HTERT RPE-1 (cell line): ENCODE measurements around the gene KRTAP16-1.
"Not testable (repeated sequence)": the region's sequence is repeated elsewhere in the genome, so short reads cannot be mapped to it uniquely, and the experiment has no call there.

ENCODE experiments used
- in situ Hi-C: fragments of 300-500 bp; cut with MboI; formaldehyde crosslinking; loops from 4 replicates; pipeline ENCODE4 v1.14.3; 2020; ENCODE audit warnings: low sequenced_read_pairs

Gene KRTAP16-1

GRCh38 chr17:41302981-41303380, 6.1 kb downstream of the KRTAP16-1 start:
- in situ Hi-C loops: no loop called here

GRCh38 chr17:41301916-41302901, 6.9 kb downstream of the KRTAP16-1 start, which contains the start of gene KRTAP29-1:
KRTAP29-1 (minus strand) TSS chr17:41302851; CDS start chr17:41302851, 0 bp downstream.
- in situ Hi-C loops: no loop called here

GRCh38 chr17:41301204-41301790, 7.8 kb downstream of the KRTAP16-1 start:
- in situ Hi-C loops: no loop called here

- in situ Hi-C loops: no loop called here
Observed at GRCh38 chr17:41298458-41299135, 10.5 kb downstream of the KRTAP16-1 start.

- in situ Hi-C loops: no loop called here
Observed at GRCh38 chr17:41296846-41297245, 12.3 kb downstream of the KRTAP16-1 start.

- in situ Hi-C loops: no loop called here
Observed at GRCh38 chr17:41294016-41294415, 15.1 kb downstream of the KRTAP16-1 start.

GRCh38 chr17:41287050-41287449, 22.1 kb downstream of the KRTAP16-1 start:
- in situ Hi-C loops: no loop called here

GRCh38 chr17:41284546-41284945, 24.6 kb downstream of the KRTAP16-1 start:
- in situ Hi-C loops: no loop called here

GRCh38 chr17:41284043-41284442, 25.1 kb downstream of the KRTAP16-1 start:
- in situ Hi-C loops: no loop called here

GRCh38 chr17:41278176-41278955, 30.7 kb downstream of the KRTAP16-1 start:
- in situ Hi-C loops: no loop called here

GRCh38 chr17:41275648-41276190, 33.4 kb downstream of the KRTAP16-1 start, which contains the start of gene KRTAP9-7:
KRTAP9-7 (plus strand) TSS chr17:41275698; CDS start chr17:41275698, 0 bp downstream.
- in situ Hi-C loops: not testable (repeated sequence)

GRCh38 chr17:41271858-41272257, 37.3 kb downstream of the KRTAP16-1 start:
- in situ Hi-C loops: no loop called here

- in situ Hi-C loops: not testable (repeated sequence)
Observed at GRCh38 chr17:41271323-41271722, 37.8 kb downstream of the KRTAP16-1 start.

- in situ Hi-C loops: no loop called here
Observed at GRCh38 chr17:41267711-41268110, 41.4 kb downstream of the KRTAP16-1 start.

GRCh38 chr17:41265078-41265477, 44.0 kb downstream of the KRTAP16-1 start, which contains the start of gene KRTAP9-6:
KRTAP9-6 (plus strand) TSS chr17:41265378; CDS start chr17:41265378, 0 bp downstream.
- in situ Hi-C loops: no loop called here

GRCh38 chr17:41264599-41264998, 44.5 kb downstream of the KRTAP16-1 start:
- in situ Hi-C loops: no loop called here

GRCh38 chr17:41263212-41263611, 45.9 kb downstream of the KRTAP16-1 start:
- in situ Hi-C loops: no loop called here

- in situ Hi-C loops: no loop called here
Observed at GRCh38 chr17:41258406-41258805, 50.7 kb downstream of the KRTAP16-1 start.
